ENCODE measurements around the gene BARX1. TPM values are rescaled to one million over a fixed set of nuclear protein-coding genes. Genes with fewer than 3 reads are reported as not detected.
A peak's percentile ranks its signal among the peaks of the same experiment; 100 is the strongest.

The BARX1 gene
- total RNA-seq, 1 experiment from 2014 or later = 8.9 TPM

DNA sequence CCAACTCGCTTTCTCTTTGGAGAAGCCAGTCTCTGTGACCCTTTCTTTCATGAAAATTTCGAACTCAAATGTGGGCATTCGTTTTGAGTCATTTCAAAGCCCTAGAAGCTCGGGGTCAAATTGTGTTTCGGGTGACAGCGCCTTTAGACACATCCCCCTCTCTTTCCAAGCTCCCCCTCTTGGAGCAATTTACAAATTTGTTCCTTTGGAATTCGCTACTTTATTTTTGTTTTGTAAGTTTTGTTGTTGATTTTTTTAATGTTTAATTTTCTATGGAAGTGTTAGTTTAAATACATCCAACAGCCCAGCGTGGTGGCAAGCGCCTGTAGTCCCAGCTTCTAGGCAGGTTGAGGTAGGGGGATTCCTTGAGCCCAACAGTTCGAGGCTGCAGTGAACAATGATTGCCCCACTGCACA is 4.6 kb upstream of the BARX1 start:
- H3K4me3 Mint-ChIP-seq = peak overlapping the region; percentile 66
- ChIA-PET POLR2A (interaction anchor here (0.8 to 2.3 kb wide), 2 partner anchors 11 to 48 kb away, joined by 3 to 7 read pairs; no protein-coding TSS in a partner anchor), CTCF (interaction anchor here (1.0 to 6.8 kb wide), 10 partner anchors 9 to 277 kb away, joined by 3 to 42 read pairs (median 5); no protein-coding TSS in a partner anchor)
- ATAC-seq (no peak), DNase-seq (ENCODE audit: low spot score) (no peak)
- peaks cover 79% of the 10 kb centered on the region for H3K27me3 Mint-ChIP-seq (ENCODE audit: low read depth)
- TF ChIP-seq RELA (CRISPR knock-in tag; IDR thresholded peaks at IDR 0.05; ENCODE audit: borderline replicate concordance) (no peak), ZNF671 (CRISPR knock-in tag; IDR thresholded peaks at IDR 0.05) (no peak), TCF7 (CRISPR knock-in tag; IDR thresholded peaks at IDR 0.05; ENCODE audit: low read depth) (no peak), MXD4 (CRISPR knock-in tag; IDR thresholded peaks at IDR 0.05; ENCODE audit: borderline replicate concordance) (no peak), ZNF263 (CRISPR knock-in tag; IDR thresholded peaks at IDR 0.05; ENCODE audit: low read depth) (no peak), ZNF416 (CRISPR knock-in tag; IDR thresholded peaks at IDR 0.05) (no peak)
- TF ChIP-seq, protein P1, sequence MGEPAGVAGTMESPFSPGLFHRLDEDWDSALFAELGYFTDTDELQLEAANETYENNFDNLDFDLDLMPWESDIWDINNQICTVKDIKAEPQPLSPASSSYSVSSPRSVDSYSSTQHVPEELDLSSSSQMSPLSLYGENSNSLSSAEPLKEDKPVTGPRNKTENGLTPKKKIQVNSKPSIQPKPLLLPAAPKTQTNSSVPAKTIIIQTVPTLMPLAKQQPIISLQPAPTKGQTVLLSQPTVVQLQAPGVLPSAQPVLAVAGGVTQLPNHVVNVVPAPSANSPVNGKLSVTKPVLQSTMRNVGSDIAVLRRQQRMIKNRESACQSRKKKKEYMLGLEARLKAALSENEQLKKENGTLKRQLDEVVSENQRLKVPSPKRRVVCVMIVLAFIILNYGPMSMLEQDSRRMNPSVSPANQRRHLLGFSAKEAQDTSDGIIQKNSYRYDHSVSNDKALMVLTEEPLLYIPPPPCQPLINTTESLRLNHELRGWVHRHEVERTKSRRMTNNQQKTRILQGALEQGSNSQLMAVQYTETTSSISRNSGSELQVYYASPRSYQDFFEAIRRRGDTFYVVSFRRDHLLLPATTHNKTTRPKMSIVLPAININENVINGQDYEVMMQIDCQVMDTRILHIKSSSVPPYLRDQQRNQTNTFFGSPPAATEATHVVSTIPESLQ (CRISPR knock-in tag; IDR thresholded peaks at IDR 0.05) = no peak
- TF ChIP-seq, protein P2, sequence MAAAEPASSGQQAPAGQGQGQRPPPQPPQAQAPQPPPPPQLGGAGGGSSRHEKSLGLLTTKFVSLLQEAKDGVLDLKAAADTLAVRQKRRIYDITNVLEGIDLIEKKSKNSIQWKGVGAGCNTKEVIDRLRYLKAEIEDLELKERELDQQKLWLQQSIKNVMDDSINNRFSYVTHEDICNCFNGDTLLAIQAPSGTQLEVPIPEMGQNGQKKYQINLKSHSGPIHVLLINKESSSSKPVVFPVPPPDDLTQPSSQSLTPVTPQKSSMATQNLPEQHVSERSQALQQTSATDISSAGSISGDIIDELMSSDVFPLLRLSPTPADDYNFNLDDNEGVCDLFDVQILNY (CRISPR knock-in tag; IDR thresholded peaks at IDR 0.05) = no peak
- TF ChIP-seq, protein P3, sequence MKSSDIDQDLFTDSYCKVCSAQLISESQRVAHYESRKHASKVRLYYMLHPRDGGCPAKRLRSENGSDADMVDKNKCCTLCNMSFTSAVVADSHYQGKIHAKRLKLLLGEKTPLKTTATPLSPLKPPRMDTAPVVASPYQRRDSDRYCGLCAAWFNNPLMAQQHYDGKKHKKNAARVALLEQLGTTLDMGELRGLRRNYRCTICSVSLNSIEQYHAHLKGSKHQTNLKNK (CRISPR knock-in tag; IDR thresholded peaks at IDR 0.05) = no peak
- TF ChIP-seq, protein P4, sequence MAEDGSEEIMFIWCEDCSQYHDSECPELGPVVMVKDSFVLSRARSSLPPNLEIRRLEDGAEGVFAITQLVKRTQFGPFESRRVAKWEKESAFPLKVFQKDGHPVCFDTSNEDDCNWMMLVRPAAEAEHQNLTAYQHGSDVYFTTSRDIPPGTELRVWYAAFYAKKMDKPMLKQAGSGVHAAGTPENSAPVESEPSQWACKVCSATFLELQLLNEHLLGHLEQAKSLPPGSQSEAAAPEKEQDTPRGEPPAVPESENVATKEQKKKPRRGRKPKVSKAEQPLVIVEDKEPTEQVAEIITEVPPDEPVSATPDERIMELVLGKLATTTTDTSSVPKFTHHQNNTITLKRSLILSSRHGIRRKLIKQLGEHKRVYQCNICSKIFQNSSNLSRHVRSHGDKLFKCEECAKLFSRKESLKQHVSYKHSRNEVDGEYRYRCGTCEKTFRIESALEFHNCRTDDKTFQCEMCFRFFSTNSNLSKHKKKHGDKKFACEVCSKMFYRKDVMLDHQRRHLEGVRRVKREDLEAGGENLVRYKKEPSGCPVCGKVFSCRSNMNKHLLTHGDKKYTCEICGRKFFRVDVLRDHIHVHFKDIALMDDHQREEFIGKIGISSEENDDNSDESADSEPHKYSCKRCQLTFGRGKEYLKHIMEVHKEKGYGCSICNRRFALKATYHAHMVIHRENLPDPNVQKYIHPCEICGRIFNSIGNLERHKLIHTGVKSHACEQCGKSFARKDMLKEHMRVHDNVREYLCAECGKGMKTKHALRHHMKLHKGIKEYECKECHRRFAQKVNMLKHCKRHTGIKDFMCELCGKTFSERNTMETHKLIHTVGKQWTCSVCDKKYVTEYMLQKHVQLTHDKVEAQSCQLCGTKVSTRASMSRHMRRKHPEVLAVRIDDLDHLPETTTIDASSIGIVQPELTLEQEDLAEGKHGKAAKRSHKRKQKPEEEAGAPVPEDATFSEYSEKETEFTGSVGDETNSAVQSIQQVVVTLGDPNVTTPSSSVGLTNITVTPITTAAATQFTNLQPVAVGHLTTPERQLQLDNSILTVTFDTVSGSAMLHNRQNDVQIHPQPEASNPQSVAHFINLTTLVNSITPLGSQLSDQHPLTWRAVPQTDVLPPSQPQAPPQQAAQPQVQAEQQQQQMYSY (CRISPR knock-in tag; IDR thresholded peaks at IDR 0.05) = no peak
- TF ChIP-seq, protein P5, sequence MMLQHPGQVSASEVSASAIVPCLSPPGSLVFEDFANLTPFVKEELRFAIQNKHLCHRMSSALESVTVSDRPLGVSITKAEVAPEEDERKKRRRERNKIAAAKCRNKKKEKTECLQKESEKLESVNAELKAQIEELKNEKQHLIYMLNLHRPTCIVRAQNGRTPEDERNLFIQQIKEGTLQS (CRISPR knock-in tag; conservative IDR thresholded peaks at IDR 0.05) = no peak
- no peaks in the 10 kb centered on the region for H3K9me3 Mint-ChIP-seq
- peaks cover 45% of the 10 kb centered on the region for H3K4me1 Mint-ChIP-seq
- H3K36me3 Mint-ChIP-seq = no peaks in the 10 kb centered on the region
- H3K27ac Mint-ChIP-seq = no peak overlapping the region

DNA sequence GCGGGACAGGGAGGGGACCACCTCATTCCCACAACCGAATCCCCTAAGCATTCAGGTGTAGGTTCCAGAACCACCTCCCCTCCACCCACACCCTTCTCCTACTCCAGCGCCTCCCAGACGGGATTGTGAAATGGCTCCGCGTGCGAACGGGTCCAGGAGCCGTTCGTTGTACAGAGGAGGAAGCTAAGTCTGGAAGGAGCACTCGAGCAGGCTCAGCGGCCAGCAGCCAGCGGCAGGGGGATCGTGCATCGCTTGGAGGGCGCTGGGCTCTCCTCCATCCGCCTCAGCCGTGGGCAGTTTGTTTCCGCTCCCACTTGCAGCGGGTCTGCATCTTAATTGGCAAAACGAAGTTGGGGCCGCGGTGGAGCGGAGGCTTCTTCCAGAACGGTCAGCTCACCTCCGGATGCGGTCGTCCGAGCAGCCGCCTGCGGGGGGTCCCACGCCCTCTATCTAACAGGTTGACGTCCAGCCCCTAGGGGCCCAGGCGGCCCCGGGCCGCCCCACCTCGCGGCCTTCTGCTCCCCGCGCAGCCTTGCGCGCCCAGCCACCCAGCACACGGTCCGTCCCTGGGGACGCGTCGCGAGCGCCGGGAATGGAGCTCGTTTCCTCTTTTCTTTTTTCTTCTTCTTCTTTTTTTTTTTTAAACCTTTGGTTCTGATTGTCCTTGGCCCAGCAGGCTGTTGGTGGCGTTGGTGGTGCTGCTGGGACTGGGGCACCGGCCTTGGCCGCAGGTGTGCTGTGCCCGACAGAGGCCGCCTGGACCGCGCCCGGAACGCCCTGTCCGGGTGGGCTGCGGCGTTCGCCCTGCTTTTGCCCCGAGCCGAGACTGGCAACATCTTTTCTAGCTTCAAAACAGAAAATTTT is 3.9 kb upstream of the BARX1 start:
- DNase-seq (ENCODE audit: low spot score) (peak; percentile 61), ATAC-seq (no peak)
- no peaks in the 10 kb centered on the region for H3K9me3 Mint-ChIP-seq
- H3K27me3 Mint-ChIP-seq (ENCODE audit: low read depth) = peaks cover 85% of the 10 kb centered on the region
- peaks cover 45% of the 10 kb centered on the region for H3K4me1 Mint-ChIP-seq
- peak; percentile 33; the same call in 1 of the 2 replicates for TF ChIP-seq ZNF423 (CRISPR knock-in tag; IDR thresholded peaks at IDR 0.05)
- no peak for TF ChIP-seq RORB (CRISPR knock-in tag; IDR thresholded peaks at IDR 0.05)
- peak overlapping the region; percentile 66 for H3K4me3 Mint-ChIP-seq
- no peak overlapping the region for H3K27ac Mint-ChIP-seq
- CTCF ChIA-PET = interaction anchor here (0.7 to 6.8 kb wide), 13 partner anchors 8 to 278 kb away, joined by 3 to 42 read pairs (median 5); no protein-coding TSS in a partner anchor
- no peaks in the 10 kb centered on the region for H3K36me3 Mint-ChIP-seq
- POLR2A ChIA-PET = interaction anchor here (0.8 to 2.3 kb wide), 2 partner anchors 10 to 47 kb away, joined by 3 to 7 read pairs; no protein-coding TSS in a partner anchor

All from WTC11 (cell line).